GM12892 (cell line): Measurements from ENCODE around the gene C2orf81.

Experiments used
- POLR2AphosphoS5 ChIP-seq: IDR thresholded peaks from 2 replicates; pipeline ENCODE4 v1.6.1; 2011; ENCODE audit warnings: low read depth, low read length, control low read depth
- TAF1 ChIP-seq: IDR thresholded peaks from 2 replicates; pipeline ENCODE4 v1.6.1; 2011; ENCODE audit warnings: low read depth, mild to moderate bottlenecking, control low read depth, low read length, borderline replicate concordance

- TF ChIP-seq POLR2AphosphoS5: no peak
- TF ChIP-seq TAF1: no peak
Observed at GRCh38 chr2:74417197-74417596, 4.2 kb downstream of the C2orf81 start.
